HPDE6-E6E7 (cell line): ENCODE measurements around the gene ACTRT1.

Source experiments
- DNase-seq: peaks from one replicate; pipeline ENCODE4 v3.0.0; 2011; ENCODE audit warnings: missing footprints; ENCODE audit errors: extremely low spot score

The ACTRT1 gene

DNA sequence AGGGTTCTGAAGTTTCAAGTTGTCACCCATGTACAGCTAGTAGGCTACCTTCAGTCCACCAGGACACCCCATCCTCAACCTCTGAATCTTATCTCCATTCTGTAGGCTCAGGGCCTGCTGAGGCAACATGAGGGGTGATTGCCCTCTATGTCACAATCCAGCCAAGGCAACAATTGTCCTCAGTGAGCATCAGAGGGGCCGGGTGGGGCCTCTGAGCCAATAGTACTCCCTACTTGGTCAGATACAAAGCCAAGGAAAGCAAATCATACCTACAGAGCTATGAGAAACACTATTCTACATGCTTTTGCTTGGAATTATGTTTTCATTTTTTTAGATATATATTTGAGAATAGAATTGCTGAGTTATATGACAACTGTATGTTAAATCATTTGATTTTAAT is at the start of gene ACTRT1:
Gene ACTRT1 (minus strand): TSS at position 101 of the 400 bp plus-strand sequence. CDS start 197 bp downstream, outside the sequence.
- DNase-seq, result no peak

DNA sequence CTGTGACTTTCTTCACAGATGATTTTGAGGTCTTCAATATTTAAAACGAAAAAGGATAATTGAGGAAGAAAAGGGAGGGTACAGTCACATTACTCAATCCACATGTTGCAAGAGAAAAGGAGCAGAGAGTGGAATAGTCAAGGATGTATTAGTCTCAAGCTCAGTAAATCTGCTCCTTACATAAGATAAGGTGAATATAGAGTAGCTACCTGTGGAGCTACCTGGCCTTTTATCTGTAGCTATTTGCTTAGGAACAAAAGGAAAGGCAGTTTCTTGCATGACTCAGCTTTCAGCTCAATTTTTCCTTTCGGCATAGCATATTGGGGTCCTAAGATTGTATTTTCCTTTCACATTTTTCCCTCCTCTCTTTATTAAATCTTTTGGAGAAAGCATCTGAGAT is 26.3 kb upstream of the ACTRT1 start:
- DNase-seq, result no peak

DNA sequence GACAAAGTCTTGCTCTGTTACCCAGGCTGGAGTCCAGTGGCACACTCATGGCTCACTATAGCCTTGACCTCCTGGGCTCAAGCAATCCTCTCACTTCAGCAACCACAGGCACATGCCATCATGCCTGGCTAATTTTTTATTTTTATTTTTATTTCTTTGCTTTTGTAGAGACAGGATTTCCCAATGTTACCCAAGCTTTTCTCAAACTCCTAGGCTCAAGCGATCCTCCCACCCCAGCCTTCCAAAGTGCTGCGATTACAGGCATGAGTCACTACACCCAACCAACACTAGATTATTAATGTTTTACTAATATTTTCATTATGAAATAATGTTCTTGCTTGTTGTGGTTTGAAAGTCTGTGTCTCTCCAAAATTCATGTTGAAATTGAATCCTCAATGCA is 5.2 kb upstream of the ACTRT1 start:
- DNase-seq, result no peak

- no peak for DNase-seq
These were observed 677 bp downstream of the ACTRT1 start for GRCh38 chrX:128051526-128051925.

DNA sequence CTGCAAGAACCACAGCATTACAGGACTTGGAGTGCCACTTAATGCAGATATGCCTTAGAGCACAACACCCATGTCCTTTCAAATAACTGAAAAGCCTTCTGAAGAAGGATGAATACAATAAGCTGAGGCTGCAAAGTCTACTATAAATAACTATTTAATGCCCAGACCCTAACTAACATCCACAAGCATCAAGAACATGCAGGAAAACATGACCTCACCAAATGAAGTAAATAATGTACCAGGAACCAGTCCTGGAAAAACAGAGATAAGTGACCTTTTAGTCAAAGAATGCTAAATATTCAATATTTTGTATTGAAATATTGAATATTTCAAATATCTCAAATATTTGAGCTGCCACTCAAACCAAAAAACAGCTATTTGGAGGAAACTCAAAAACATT is 16.9 kb downstream of the ACTRT1 start:
- no peak for DNase-seq

- no peak for DNase-seq
These were observed 30.6 kb downstream of the ACTRT1 start for GRCh38 chrX:128021566-128021965.

DNA sequence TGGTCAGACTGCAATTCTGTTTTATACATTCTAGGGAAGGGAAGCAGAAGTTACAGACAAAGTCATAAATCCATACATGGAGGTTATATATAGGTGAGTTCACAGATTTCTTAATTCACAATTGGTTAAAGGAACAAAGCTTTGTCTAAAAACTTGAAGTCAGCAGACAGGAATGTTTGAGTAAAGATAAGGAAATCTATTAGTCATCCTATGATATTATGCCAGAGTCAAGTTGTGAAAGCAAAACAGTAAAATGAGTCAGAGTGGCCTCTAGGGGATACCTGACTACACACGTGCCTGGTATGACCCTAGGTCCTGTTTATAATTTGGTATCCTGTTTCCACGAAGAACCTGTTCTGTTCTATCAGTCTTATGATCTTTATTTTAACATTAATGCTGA is 31.5 kb downstream of the ACTRT1 start:
- peak; percentile 19 for DNase-seq

- DNase-seq, result no peak
These were observed 33.0 kb downstream of the ACTRT1 start for GRCh38 chrX:128019218-128019617.

DNA sequence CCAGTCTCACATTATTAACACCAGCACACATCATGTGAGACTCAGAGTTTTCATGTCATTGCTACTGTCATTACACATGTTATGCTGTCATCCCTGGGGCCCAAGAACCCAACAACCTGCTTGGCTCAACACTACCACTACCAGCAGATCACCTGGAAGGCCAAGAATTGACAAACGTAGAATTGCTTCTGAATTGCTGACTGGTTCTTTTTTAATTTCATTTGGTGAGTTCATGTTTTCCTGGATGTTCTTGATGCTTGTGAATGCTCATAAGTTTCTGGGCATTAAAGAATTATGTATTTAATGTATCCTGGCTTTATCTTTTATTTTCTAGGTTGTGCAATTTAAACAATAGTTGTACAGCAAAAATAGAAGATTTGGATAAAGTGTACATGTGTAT is 40.2 kb downstream of the ACTRT1 start:
- no peak for DNase-seq

DNA sequence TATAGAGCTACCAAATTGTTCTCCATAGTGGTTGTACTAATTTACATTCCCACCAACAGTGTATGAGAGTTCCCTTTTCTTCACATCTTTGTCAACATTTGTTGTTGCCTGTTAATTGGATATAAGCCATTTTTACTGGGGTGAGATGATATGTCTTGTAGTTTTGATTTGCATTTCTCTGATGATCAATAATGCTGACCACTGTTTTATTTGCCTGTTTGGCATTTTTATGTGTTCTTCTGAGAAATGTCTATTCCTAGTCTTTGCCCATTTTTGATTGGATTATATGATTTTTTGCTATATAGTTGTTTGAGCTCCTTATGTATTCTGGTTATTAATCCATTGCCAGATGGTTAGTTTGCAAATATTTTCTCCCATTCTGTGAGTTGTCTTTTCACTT is 44.3 kb downstream of the ACTRT1 start:
- DNase-seq, result no peak
